VCaP (cell line): ENCODE results near the gene IP6K3.

Source experiments
- H3K27ac ChIP-seq: fragments of 450-650 bp; 2 replicates; pipeline ENCODE4 v1.5.1; 2017
- TF ChIP-seq, protein P1 (sequence below): fragments of 450-650 bp; conservative IDR thresholded peaks from 2 replicates; pipeline ENCODE4 v1.5.1; 2017; ENCODE audit warnings: mild to moderate bottlenecking, moderate library complexity

Gene IP6K3

DNA sequence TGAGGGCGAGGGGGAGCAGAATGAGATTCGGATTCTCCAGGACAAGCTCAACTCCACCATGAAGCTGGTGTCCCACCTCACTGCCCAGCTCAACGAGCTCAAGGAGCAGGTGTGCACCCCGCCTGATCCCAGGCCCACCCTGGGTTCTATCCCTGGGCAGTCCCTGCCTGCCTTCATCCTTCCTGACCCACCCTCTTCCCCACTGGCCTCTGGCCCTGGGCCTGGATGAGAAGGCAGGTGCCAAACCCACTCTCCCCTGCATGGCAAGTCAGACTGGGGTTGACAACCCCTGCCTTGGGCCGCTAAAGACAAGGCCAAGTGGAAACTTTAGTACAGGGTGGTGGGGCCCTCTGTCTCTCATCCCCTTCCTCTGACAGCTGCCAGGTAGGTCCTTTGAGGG is 51.7 kb downstream of the IP6K3 start:
- H3K27ac ChIP-seq, result peak overlapping the region; percentile 86
- TF ChIP-seq, protein P1, sequence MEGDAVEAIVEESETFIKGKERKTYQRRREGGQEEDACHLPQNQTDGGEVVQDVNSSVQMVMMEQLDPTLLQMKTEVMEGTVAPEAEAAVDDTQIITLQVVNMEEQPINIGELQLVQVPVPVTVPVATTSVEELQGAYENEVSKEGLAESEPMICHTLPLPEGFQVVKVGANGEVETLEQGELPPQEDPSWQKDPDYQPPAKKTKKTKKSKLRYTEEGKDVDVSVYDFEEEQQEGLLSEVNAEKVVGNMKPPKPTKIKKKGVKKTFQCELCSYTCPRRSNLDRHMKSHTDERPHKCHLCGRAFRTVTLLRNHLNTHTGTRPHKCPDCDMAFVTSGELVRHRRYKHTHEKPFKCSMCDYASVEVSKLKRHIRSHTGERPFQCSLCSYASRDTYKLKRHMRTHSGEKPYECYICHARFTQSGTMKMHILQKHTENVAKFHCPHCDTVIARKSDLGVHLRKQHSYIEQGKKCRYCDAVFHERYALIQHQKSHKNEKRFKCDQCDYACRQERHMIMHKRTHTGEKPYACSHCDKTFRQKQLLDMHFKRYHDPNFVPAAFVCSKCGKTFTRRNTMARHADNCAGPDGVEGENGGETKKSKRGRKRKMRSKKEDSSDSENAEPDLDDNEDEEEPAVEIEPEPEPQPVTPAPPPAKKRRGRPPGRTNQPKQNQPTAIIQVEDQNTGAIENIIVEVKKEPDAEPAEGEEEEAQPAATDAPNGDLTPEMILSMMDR, result no peak

- peak overlapping the region; percentile 86 for H3K27ac ChIP-seq
- TF ChIP-seq, protein P1, result no peak
These were observed 52.2 kb downstream of the IP6K3 start for GRCh38 chr6:33694401-33694931.

- TF ChIP-seq, protein P1, result no peak
- H3K27ac ChIP-seq, result no peak overlapping the region
These were observed 53.3 kb downstream of the IP6K3 start for GRCh38 chr6:33693186-33694105.

DNA sequence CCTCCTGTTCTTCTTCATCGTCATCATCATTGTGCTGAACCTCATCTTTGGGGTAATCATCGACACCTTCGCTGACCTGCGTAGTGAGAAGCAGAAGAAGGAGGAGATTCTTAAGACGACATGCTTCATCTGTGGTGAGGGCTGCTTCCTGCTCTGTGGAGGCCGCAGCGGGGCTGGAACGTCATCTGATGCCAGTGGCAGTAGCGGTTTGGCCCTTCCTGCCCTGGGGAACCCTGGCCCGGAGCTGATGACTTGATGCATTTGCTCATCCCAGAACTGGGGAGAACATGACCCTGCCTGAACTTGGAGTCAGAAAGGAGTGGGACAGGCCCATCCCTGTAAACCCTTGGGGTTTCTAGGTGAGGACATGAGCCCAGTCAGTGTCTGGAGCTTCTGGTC is 53.9 kb downstream of the IP6K3 start:
- TF ChIP-seq, protein P1, result no peak
- H3K27ac ChIP-seq, result 0 out of 2 replicates have a peak overlapping the region, but pooled peaks have one; percentile 1

- TF ChIP-seq, protein P1, result no peak
- 0 out of 2 replicates have a peak overlapping the region, but pooled peaks have one; percentile 1 for H3K27ac ChIP-seq
These were observed 54.5 kb downstream of the IP6K3 start for GRCh38 chr6:33692078-33692759.

DNA sequence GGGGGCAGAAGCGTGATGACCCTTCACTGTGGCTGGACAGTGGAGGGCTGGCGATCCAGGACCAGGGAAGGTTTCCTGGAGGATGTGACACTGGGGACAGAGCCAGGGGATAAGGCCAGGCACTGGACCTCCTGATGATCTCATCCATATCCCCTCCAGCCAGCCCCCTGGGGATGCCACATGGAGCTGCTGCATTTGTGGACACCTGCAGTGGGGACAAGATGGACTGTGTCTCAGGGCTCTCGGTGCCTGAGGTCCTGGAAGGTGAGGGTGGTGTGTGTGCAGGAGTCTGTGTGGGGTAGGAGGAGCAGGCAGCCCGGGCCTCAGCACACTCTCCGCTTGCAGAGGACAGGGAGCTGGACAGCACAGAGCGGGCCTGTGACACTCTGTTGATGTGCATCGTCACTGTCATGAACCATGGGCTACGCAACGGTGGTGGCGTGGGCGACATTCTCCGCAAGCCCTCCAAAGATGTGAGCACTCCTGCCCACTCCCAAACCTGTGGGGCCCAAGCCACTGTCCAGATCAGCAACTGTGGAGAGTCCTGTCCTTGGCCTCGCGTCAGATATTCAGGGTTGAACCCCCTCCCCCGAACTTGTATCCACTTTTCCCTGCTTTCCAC is 55.1 kb downstream of the IP6K3 start:
- no peak overlapping the region for H3K27ac ChIP-seq
- TF ChIP-seq, protein P1, result no peak

- TF ChIP-seq, protein P1, result no peak
These were observed 55.9 kb downstream of the IP6K3 start for GRCh38 chr6:33690766-33691165.

More at GRCh38 chr6:33690766-33691165, 55.9 kb downstream of the IP6K3 start:
- no peak overlapping the region for H3K27ac ChIP-seq
